ENCODE data around the gene ADAMTS12.
A peak's percentile ranks its signal among the peaks of the same experiment; 100 is the strongest.
"Not testable (repeated sequence)": the region's sequence is repeated elsewhere in the genome, so short reads cannot be mapped to it uniquely, and the experiment has no call there.

ADAMTS12 gene

GRCh38 chr5:33891788-33892619 is at the start of gene ADAMTS12:
ADAMTS12 (minus strand) TSS chr5:33891990; CDS start chr5:33891856, 134 bp downstream.
- DNase-seq (ENCODE audit: low spot score), result peak; percentile 48

- no peak for DNase-seq (ENCODE audit: low spot score)
Measured at GRCh38 chr5:33941090-33941489, 49.3 kb upstream of the ADAMTS12 start.

- no peak for DNase-seq (ENCODE audit: low spot score)
Measured at GRCh38 chr5:33939556-33940262, 47.9 kb upstream of the ADAMTS12 start.

- DNase-seq (ENCODE audit: low spot score), result no peak
Measured at GRCh38 chr5:33938881-33939280, 47.1 kb upstream of the ADAMTS12 start.

- no peak for DNase-seq (ENCODE audit: low spot score)
Measured at GRCh38 chr5:33938507-33938796, 46.7 kb upstream of the ADAMTS12 start.

- no peak for DNase-seq (ENCODE audit: low spot score)
Measured at GRCh38 chr5:33937707-33938506, 46.1 kb upstream of the ADAMTS12 start.

GRCh38 chr5:33937017-33937706 is 45.4 kb upstream of the ADAMTS12 start:
- no peak for DNase-seq (ENCODE audit: low spot score)

- no peak for DNase-seq (ENCODE audit: low spot score)
Measured at GRCh38 chr5:33936381-33937016, 44.7 kb upstream of the ADAMTS12 start, which contains the start of gene RXFP3. RXFP3 (plus strand) TSS chr5:33936386; CDS start chr5:33936741, 355 bp downstream.

- peak; percentile 77 for DNase-seq (ENCODE audit: low spot score)
Measured at GRCh38 chr5:33936004-33936380, 44.2 kb upstream of the ADAMTS12 start.

GRCh38 chr5:33934176-33934575 is 42.4 kb upstream of the ADAMTS12 start:
- DNase-seq (ENCODE audit: low spot score), result no peak

GRCh38 chr5:33933723-33934169 is 42.0 kb upstream of the ADAMTS12 start:
- DNase-seq (ENCODE audit: low spot score), result no peak

GRCh38 chr5:33931136-33931535 is 39.3 kb upstream of the ADAMTS12 start:
- DNase-seq (ENCODE audit: low spot score), result no peak

GRCh38 chr5:33929925-33930690 is 38.3 kb upstream of the ADAMTS12 start:
- DNase-seq (ENCODE audit: low spot score), result no peak

GRCh38 chr5:33928283-33928682 is 36.5 kb upstream of the ADAMTS12 start:
- no peak for DNase-seq (ENCODE audit: low spot score)

GRCh38 chr5:33927685-33928084 is 35.9 kb upstream of the ADAMTS12 start:
- DNase-seq (ENCODE audit: low spot score), result no peak

GRCh38 chr5:33925278-33925677 is 33.5 kb upstream of the ADAMTS12 start:
- DNase-seq (ENCODE audit: low spot score), result no peak

- DNase-seq (ENCODE audit: low spot score), result no peak
Measured at GRCh38 chr5:33921002-33921401, 29.2 kb upstream of the ADAMTS12 start.

GRCh38 chr5:33914844-33915243 is 23.1 kb upstream of the ADAMTS12 start:
- not testable (repeated sequence) for DNase-seq (ENCODE audit: low spot score)

GRCh38 chr5:33906248-33906647 is 14.5 kb upstream of the ADAMTS12 start:
- DNase-seq (ENCODE audit: low spot score), result not testable (repeated sequence)

- no peak for DNase-seq (ENCODE audit: low spot score)
Measured at GRCh38 chr5:33905381-33905780, 13.6 kb upstream of the ADAMTS12 start.

- DNase-seq (ENCODE audit: low spot score), result no peak
Measured at GRCh38 chr5:33903118-33903517, 11.3 kb upstream of the ADAMTS12 start.

Measured in AG08395 (cell line).